Gastroesophageal sphincter (tissue), 4 donors: ENCODE results near the gene SV2B. TPM values are rescaled to one million over a fixed set of nuclear protein-coding genes. Genes with fewer than 3 reads are reported as not detected.

Source experiments
- ATAC-seq: fragments of 150-250 bp; one replicate; pipeline ENCODE4 v1.9.1; 2016; ENCODE audit warnings: mild to moderate bottlenecking, moderate library complexity
- H3K27ac ChIP-seq, 4 donors: fragments of 200-600 bp; sonication (generic) in 3 of 4; 1 replicate in 3 of 4; 2 replicates in 1 of 4; pipeline ENCODE4 v1.5.1; 2016 to 2019
- H3K27me3 ChIP-seq: fragments of 200-600 bp; sonication (generic); one replicate; pipeline ENCODE4 v1.5.1; 2019
- H3K36me3 ChIP-seq, 2 donors: fragments of 200-600 bp; sonication (generic); one replicate each; pipeline ENCODE4 v1.5.1; 2019; ENCODE audit warnings: control low read depth in 1 of 2
- H3K4me1 ChIP-seq, 3 donors: fragments of 200-600 bp; sonication (generic); 1 replicate in 2 of 3; 2 replicates in 1 of 3; pipeline ENCODE4 v1.5.1; 2016 to 2019; ENCODE audit warnings: control low read depth in 2 of 3
- H3K4me3 ChIP-seq, 2 donors: fragments of 200-600 bp; sonication (generic); one replicate each; pipeline ENCODE4 v1.5.1; 2019; ENCODE audit warnings: mild to moderate bottlenecking in 1 of 2, moderate library complexity in 1 of 2
- H3K9me3 ChIP-seq, 3 donors: fragments of 200-600 bp; sonication (generic); one replicate each; pipeline ENCODE4 v1.5.1; 2017 to 2019; ENCODE audit warnings: control low read depth in 2 of 3
- CTCF ChIP-seq, 4 experiments: fragments of 200-600 bp in 2 of 4; fragments of 450-650 bp in 2 of 4; sonication (generic) in 1 of 4; IDR thresholded peaks; one replicate each; pipeline ENCODE4 v1.5.1; 2017 to 2019; ENCODE audit warnings: antibody characterized with exemption in 4 of 4, mild to moderate bottlenecking in 2 of 4, moderate library complexity in 2 of 4
- EP300 ChIP-seq: sonication (generic); formaldehyde crosslinking; IDR thresholded peaks from one replicate; pipeline ENCODE4 v1.6.1; 2017; ENCODE audit warnings: antibody characterized with exemption, mild to moderate bottlenecking
- POLR2A ChIP-seq, 2 donors: fragments of 450-650 bp; IDR thresholded peaks; one replicate each; pipeline ENCODE4 v1.6.1; 2017; ENCODE audit warnings: antibody characterized with exemption in 2 of 2, mild to moderate bottlenecking in 2 of 2, moderate library complexity in 1 of 2
- POLR2AphosphoS5 ChIP-seq: sonication (generic); formaldehyde crosslinking; IDR thresholded peaks from one replicate; pipeline ENCODE4 v1.6.1; 2017; ENCODE audit warnings: antibody characterized with exemption
- WGBS, 2 donors: methylation state at CpG; one replicate each; pipeline ENCODE4 v1.1.5; 2018; ENCODE audit warnings: low coverage in 1 of 2; 5-methylcytosine and 5-hydroxymethylcytosine counted together
- total RNA-seq, 4 donors: library from RNA; depleted of rRNA; stranded (reverse); fragments of >200 nt; gene quantifications; one replicate each; pipeline ENCODE4 v1.1.0, GENCODE V29; 2016

SV2B gene
- total RNA-seq, 4 donors from 2014 or later: 0.16 to 4.1 (median 1.1) TPM

GRCh38 chr15:91192690-91193377, 92.8 kb downstream of the SV2B start:
- Histone ChIP-seq H3K4me3 (no peak overlapping the region), H3K27me3 (peaks cover 3% of the 10 kb centered on the region), H3K9me3 (no peaks in the 10 kb centered on the region), H3K27ac (no peak overlapping the region), H3K4me1 (no peaks in the 10 kb centered on the region), H3K36me3 (no peaks in the 10 kb centered on the region)
- TF ChIP-seq POLR2AphosphoS5: no peak
- TF ChIP-seq EP300: no peak
- no peak for TF ChIP-seq POLR2A (IDR thresholded peaks at IDR 0.05)
- no peak for TF ChIP-seq CTCF (IDR thresholded peaks at IDR 0.05)
- WGBS, 2 donors: 79 to 84% methylated on average over 6 to 8 of the region's 11 CpGs
- ATAC-seq: no peak

DNA sequence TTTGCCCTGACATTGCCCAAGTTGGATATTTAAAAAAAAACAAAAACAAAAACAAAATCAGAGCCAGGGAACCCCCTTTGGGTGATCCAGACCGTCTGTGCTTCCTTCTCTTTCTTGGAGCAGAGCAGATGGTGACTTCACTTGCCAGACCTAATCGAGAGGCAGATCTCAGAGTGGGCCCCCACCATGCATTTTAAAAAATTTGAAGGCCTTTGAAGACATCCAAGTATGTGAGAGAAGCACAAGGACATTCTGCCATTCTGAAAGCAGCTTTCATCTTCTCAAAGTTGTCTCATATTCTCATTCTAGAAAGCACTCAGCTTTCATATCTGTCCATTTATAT, 93.3 kb downstream of the SV2B start:
- Histone ChIP-seq H3K9me3 (no peaks in the 10 kb centered on the region), H3K36me3 (no peaks in the 10 kb centered on the region), H3K27me3 (peaks cover 3% of the 10 kb centered on the region), H3K27ac (no peak overlapping the region), H3K4me3 (no peak overlapping the region), H3K4me1 (no peaks in the 10 kb centered on the region)
- 35 to 40% methylated on average over 1 to 2 of the region's 2 CpGs for WGBS, 2 donors
- ATAC-seq: no peak
- TF ChIP-seq POLR2AphosphoS5 (no peak), POLR2A (IDR thresholded peaks at IDR 0.05) (no peak), EP300 (no peak), CTCF (IDR thresholded peaks at IDR 0.05) (no peak)

DNA sequence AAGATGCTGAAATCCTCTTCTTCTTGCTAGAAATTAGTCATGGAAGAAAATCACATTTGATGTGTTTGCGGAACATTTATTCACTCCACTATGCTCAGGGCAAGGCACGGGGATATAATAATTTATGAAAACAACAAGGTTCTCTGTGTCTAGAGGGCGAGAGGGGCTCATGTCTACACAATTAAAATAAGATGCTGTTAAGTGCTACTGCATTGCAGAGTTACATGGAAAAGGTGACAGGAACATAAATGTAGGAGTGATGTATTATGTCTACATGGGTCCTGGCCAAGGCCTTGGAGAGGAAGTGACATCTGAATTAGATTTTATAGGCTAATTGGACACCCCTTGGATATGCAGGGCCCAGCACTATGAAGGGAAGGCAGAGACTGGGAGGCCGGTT, 96.1 kb downstream of the SV2B start:
- Histone ChIP-seq H3K27ac (no peak overlapping the region), H3K4me3 (no peak overlapping the region), H3K27me3 (peaks cover 5% of the 10 kb centered on the region), H3K4me1 (no peaks in the 10 kb centered on the region), H3K36me3 (no peaks in the 10 kb centered on the region), H3K9me3 (no peaks in the 10 kb centered on the region)
- ATAC-seq: no peak
- no peak for TF ChIP-seq POLR2A (IDR thresholded peaks at IDR 0.05)
- no peak for TF ChIP-seq CTCF (IDR thresholded peaks at IDR 0.05)
- no peak for TF ChIP-seq EP300
- no peak for TF ChIP-seq POLR2AphosphoS5
- WGBS, 2 donors: 60 to 69% methylated on average over 3 to 4 of the region's 4 CpGs

DNA sequence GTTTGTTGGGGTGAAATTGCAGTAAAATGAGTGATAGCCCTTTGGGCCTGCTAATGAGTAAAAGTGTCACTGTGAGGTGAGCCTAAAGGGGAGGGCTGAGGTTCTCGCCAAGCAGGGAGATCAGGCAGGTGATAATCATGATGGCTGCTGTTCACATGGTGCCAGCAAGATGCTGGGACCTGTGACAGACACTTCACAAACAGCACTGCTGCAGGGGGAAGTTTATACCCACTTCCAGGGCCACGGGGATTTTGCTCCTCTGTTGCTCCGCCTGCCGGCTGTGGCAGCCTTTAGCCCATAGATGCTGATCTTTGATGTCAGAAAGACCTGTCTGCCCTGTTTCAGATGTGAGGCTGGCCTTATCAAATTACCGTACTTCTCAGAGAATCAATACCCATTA, 96.7 kb downstream of the SV2B start:
- ATAC-seq: no peak
- TF ChIP-seq EP300: no peak
- Histone ChIP-seq H3K9me3 (no peaks in the 10 kb centered on the region), H3K27ac (no peak overlapping the region), H3K36me3 (no peaks in the 10 kb centered on the region), H3K4me1 (no peaks in the 10 kb centered on the region), H3K4me3 (no peak overlapping the region), H3K27me3 (peaks cover 3% of the 10 kb centered on the region)
- WGBS, 2 donors: 79 to 83% methylated on average over 4 to 5 of the region's 5 CpGs

GRCh38 chr15:91199511-91199910, 99.5 kb downstream of the SV2B start:
- Histone ChIP-seq H3K9me3 (no peaks in the 10 kb centered on the region), H3K4me3 (no peak overlapping the region), H3K27me3 (peaks cover 3% of the 10 kb centered on the region), H3K4me1 (no peaks in the 10 kb centered on the region), H3K36me3 (no peaks in the 10 kb centered on the region), H3K27ac (no peak overlapping the region)
- TF ChIP-seq POLR2A (IDR thresholded peaks at IDR 0.05): no peak
- TF ChIP-seq EP300: no peak
- no peak for TF ChIP-seq POLR2AphosphoS5
- TF ChIP-seq CTCF (IDR thresholded peaks at IDR 0.05): no peak
- no peak for ATAC-seq
- 71 to 73% methylated on average over 2 to 4 of the region's 7 CpGs for WGBS, 2 donors
